Omental fat pad (tissue), 4 donors: ENCODE data around the gene PRR15. TPM values are rescaled to one million over a fixed set of nuclear protein-coding genes. Genes with fewer than 3 reads are reported as not detected.
"Not testable (repeated sequence)": the region's sequence is repeated elsewhere in the genome, so short reads cannot be mapped to it uniquely, and the experiment has no call there.

ENCODE experiments used
- ATAC-seq: fragments of 150-250 bp; one replicate; pipeline ENCODE4 v1.9.1; 2016; ENCODE audit warnings: mild to moderate bottlenecking, moderate library complexity; ENCODE audit not compliant: low FRiP score
- DNase-seq: peaks from one replicate; pipeline ENCODE4 v3.0.0-alpha.2; 2019; ENCODE audit warnings: low spot score
- CTCF ChIP-seq, 3 donors: fragments of 450-650 bp; IDR thresholded peaks; one replicate each; pipeline ENCODE4 v1.5.1; 2016 to 2017; ENCODE audit warnings: antibody characterized with exemption in 3 of 3, mild to moderate bottlenecking in 3 of 3, moderate library complexity in 2 of 3
- total RNA-seq, 4 donors: library from RNA; depleted of rRNA; stranded (reverse); fragments of >200 nt; gene quantifications; one replicate each; pipeline ENCODE4 v1.1.0, GENCODE V29; 2016

Gene PRR15, protein sequence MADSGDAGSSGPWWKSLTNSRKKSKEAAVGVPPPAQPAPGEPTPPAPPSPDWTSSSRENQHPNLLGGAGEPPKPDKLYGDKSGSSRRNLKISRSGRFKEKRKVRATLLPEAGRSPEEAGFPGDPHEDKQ
- 10 to 100 TPM in 1 of 4 donors, 1 to 10 TPM in 3; 2.7 to 24.4 (median 5.1) TPM for total RNA-seq

DNA sequence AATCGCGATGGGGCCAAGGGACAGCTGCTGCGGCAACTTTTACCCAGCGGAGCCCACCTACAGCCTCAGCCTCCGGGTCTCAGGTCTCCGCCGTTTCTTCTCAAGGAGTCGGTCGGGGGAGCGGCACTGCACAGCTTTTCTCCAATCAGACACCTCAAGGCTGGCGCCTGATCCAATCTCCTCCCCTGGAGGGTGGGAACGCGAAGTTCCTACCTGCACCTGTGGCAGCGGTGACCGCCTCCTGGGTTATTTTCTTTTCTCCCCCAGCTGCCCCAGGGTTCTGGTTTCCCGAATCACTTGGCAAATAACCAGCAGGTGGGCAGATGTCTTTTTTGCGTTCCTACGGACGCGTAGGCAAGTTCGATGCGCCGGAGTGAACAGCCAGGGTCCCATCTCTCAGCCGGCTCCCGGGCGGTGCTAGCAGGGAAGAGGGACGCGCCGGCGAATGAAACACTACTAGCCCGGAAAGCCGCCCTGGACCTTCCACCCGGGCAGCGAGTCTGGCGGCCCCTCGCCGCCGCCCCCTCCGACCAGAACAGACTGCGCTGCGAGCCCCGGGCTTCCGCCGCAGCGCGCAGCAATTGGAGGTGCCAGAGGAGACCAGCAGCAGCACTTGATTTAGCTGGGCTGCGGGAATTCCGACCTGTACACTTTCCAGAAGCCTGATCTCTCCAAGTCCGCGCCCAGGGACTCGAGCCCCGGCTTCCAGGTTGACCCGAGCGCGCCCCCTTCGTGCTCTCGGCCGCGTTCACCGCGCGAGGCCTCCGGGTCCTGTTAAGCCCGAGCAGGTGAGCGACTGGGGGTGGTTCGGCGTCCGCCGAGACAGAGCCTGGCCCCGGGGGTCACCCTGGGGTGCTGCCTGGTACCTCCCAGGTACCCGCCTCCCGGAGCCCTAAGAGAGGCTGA, at the start of gene PRR15:
Gene PRR15, plus strand, starts transcription at position 246 of the 906 bp plus-strand sequence. CDS start 2,495 bp downstream, outside the sequence.
- ATAC-seq (peak; percentile 87), DNase-seq (peak; percentile 40)

GRCh38 chr7:29516491-29516890, 47.1 kb upstream of the PRR15 start:
- TF ChIP-seq CTCF (IDR thresholded peaks at IDR 0.05) = no peak
- DNase-seq (no peak), ATAC-seq (no peak)

More for the DNA sequence above, at the start of gene PRR15:
- no peak for TF ChIP-seq CTCF (IDR thresholded peaks at IDR 0.05)

- ATAC-seq (no peak), DNase-seq (no peak)
- no peak for TF ChIP-seq CTCF (IDR thresholded peaks at IDR 0.05)
Observed at GRCh38 chr7:29518616-29519015, 45.0 kb upstream of the PRR15 start.

- TF ChIP-seq CTCF (IDR thresholded peaks at IDR 0.05) = no peak
- no peak for ATAC-seq
Observed at GRCh38 chr7:29523728-29524127, 39.9 kb upstream of the PRR15 start.

GRCh38 chr7:29527505-29528108, 36.0 kb upstream of the PRR15 start:
- DNase-seq (no peak), ATAC-seq (no peak)
- no peak for TF ChIP-seq CTCF (IDR thresholded peaks at IDR 0.05)

More at GRCh38 chr7:29523728-29524127, 39.9 kb upstream of the PRR15 start:
- DNase-seq = no peak

DNA sequence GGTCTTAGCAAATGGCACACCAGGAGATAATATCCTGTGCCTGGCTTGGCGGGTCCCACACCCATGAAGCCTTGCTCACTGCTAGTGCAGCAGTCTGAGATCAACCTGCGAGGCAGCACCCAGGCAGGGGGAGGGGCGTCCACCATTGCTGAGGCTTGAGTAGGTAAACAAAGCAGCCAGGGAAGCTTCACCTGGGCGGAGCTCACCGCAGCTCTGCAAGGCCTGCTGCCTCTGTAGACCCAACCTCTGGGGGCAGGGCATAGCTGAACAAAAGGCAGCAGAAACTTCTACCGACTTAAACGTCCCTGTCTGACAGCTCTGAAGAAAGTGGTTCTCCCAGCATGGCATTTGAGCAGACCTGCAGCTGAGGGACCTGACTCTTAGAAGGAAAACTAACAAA, 35.1 kb upstream of the PRR15 start:
- not testable (repeated sequence) for DNase-seq, ATAC-seq

- no peak for DNase-seq
- TF ChIP-seq CTCF (IDR thresholded peaks at IDR 0.05) = no peak
- ATAC-seq = no peak
Observed at GRCh38 chr7:29538389-29538788, 25.2 kb upstream of the PRR15 start.
